DND-41 (cell line): Measurements from ENCODE around the gene MAP7D3.

ENCODE experiments used
- EZH2 ChIP-seq: IDR thresholded peaks from 3 replicates; pipeline ENCODE4 v1.6.1; 2012; ENCODE audit warnings: borderline replicate concordance, low read depth, mild to moderate bottlenecking, moderate library complexity, low read length, inconsistent platforms; ENCODE audit not compliant: severe bottlenecking
- TF ChIP-seq, protein P1 (sequence below): IDR thresholded peaks from 2 replicates; pipeline ENCODE4 v1.5.1; 2012; ENCODE audit warnings: borderline replicate concordance, low read length, moderate library complexity, mild to moderate bottlenecking; ENCODE audit not compliant: poor library complexity, severe bottlenecking; ENCODE audit errors: extremely low read depth

- TF ChIP-seq, protein P1, sequence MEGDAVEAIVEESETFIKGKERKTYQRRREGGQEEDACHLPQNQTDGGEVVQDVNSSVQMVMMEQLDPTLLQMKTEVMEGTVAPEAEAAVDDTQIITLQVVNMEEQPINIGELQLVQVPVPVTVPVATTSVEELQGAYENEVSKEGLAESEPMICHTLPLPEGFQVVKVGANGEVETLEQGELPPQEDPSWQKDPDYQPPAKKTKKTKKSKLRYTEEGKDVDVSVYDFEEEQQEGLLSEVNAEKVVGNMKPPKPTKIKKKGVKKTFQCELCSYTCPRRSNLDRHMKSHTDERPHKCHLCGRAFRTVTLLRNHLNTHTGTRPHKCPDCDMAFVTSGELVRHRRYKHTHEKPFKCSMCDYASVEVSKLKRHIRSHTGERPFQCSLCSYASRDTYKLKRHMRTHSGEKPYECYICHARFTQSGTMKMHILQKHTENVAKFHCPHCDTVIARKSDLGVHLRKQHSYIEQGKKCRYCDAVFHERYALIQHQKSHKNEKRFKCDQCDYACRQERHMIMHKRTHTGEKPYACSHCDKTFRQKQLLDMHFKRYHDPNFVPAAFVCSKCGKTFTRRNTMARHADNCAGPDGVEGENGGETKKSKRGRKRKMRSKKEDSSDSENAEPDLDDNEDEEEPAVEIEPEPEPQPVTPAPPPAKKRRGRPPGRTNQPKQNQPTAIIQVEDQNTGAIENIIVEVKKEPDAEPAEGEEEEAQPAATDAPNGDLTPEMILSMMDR, result peak; percentile 24
- TF ChIP-seq EZH2, result no peak
Observed at GRCh38 chrX:136166221-136166855, 84.9 kb downstream of the MAP7D3 start.
